NOMO-1 treated with dmso at 0.1 percent for 144 hours (cell line): ENCODE data around the gene AP4E1.
"Not testable (repeated sequence)": the region's sequence is repeated elsewhere in the genome, so short reads cannot be mapped to it uniquely, and the experiment has no call there.

Experiments
- DNase-seq: peaks from one replicate; lab custom pipeline; 2025; ENCODE audit not compliant: unreplicated experiment; lab: John Stamatoyannopoulos, UW

AP4E1 gene

GRCh38 chr15:50888054-50888453, 20.4 kb upstream of the AP4E1 start:
- no peak for DNase-seq

GRCh38 chr15:50889589-50889988, 18.9 kb upstream of the AP4E1 start:
- DNase-seq = no peak

GRCh38 chr15:50890751-50891150, 17.7 kb upstream of the AP4E1 start:
- no peak for DNase-seq

- DNase-seq = no peak
Measured at GRCh38 chr15:50891159-50891558, 17.3 kb upstream of the AP4E1 start.

- DNase-seq = no peak
Measured at GRCh38 chr15:50893976-50894375, 14.5 kb upstream of the AP4E1 start.

- DNase-seq = not testable (repeated sequence)
Measured at GRCh38 chr15:50901390-50901789, 7.1 kb upstream of the AP4E1 start.

- no peak for DNase-seq
Measured at GRCh38 chr15:50904211-50904610, 4.3 kb upstream of the AP4E1 start.

- DNase-seq = no peak
Measured at GRCh38 chr15:50905055-50905454, 3.4 kb upstream of the AP4E1 start.

- DNase-seq = no peak
Measured at GRCh38 chr15:50906954-50907600, 1.4 kb upstream of the AP4E1 start.

GRCh38 chr15:50907601-50908208, 778 bp upstream of the AP4E1 start:
- DNase-seq = no peak

GRCh38 chr15:50909010-50909317, 481 bp downstream of the AP4E1 start:
- DNase-seq = no peak

GRCh38 chr15:50910426-50910795, 1.9 kb downstream of the AP4E1 start:
- DNase-seq = not testable (repeated sequence)

- DNase-seq = no peak
Measured at GRCh38 chr15:50911001-50911400, 2.5 kb downstream of the AP4E1 start.

GRCh38 chr15:50911621-50912020, 3.1 kb downstream of the AP4E1 start:
- peak; percentile 54 for DNase-seq

GRCh38 chr15:50916400-50916799, 7.9 kb downstream of the AP4E1 start:
- no peak for DNase-seq

- DNase-seq = not testable (repeated sequence)
Measured at GRCh38 chr15:50919359-50919758, 10.9 kb downstream of the AP4E1 start.

- DNase-seq = no peak
Measured at GRCh38 chr15:50925281-50925680, 16.8 kb downstream of the AP4E1 start.

GRCh38 chr15:50929062-50929461, 20.6 kb downstream of the AP4E1 start:
- no peak for DNase-seq

GRCh38 chr15:50930792-50931191, 22.3 kb downstream of the AP4E1 start:
- DNase-seq = no peak

GRCh38 chr15:50933341-50933740, 24.9 kb downstream of the AP4E1 start:
- peak; percentile 48 for DNase-seq

GRCh38 chr15:50938525-50938924, 30.0 kb downstream of the AP4E1 start:
- DNase-seq = no peak

- no peak for DNase-seq
Measured at GRCh38 chr15:50939911-50940310, 31.4 kb downstream of the AP4E1 start.

GRCh38 chr15:50940506-50940905, 32.0 kb downstream of the AP4E1 start:
- DNase-seq = no peak
